HG03520 (cell line): ENCODE data around the gene OOSP4A.
"Not testable (repeated sequence)": the region's sequence is repeated elsewhere in the genome, so short reads cannot be mapped to it uniquely, and the experiment has no call there.

Experiments used
- ATAC-seq: cut with Tn5 transposase; IDR thresholded peaks from one replicate; pipeline ENCODE4 v1.9.1; 2021; ENCODE audit warnings: mild to moderate bottlenecking, moderate library complexity; ENCODE audit not compliant: unreplicated experiment

Gene OOSP4A

GRCh38 chr11:59973097-59973496 is 9.3 kb downstream of the OOSP4A start:
- no peak for ATAC-seq

GRCh38 chr11:59981106-59981770 is 17.4 kb downstream of the OOSP4A start:
- no peak for ATAC-seq

- not testable (repeated sequence) for ATAC-seq
Observed at GRCh38 chr11:59982037-59982436, 18.2 kb downstream of the OOSP4A start.

- no peak for ATAC-seq
Observed at GRCh38 chr11:59983212-59983611, 19.4 kb downstream of the OOSP4A start.

- ATAC-seq: no peak
Observed at GRCh38 chr11:59984368-59984767, 20.5 kb downstream of the OOSP4A start.

- ATAC-seq: no peak
Observed at GRCh38 chr11:59990421-59990820, 26.6 kb downstream of the OOSP4A start.

- no peak for ATAC-seq
Observed at GRCh38 chr11:59992425-59992824, 28.6 kb downstream of the OOSP4A start.

- no peak for ATAC-seq
Observed at GRCh38 chr11:59997800-59998199, 34.0 kb downstream of the OOSP4A start.

GRCh38 chr11:59999691-60000090 is 35.9 kb downstream of the OOSP4A start:
- ATAC-seq: no peak

GRCh38 chr11:60003729-60004128 is 39.9 kb downstream of the OOSP4A start:
- no peak for ATAC-seq

GRCh38 chr11:60005360-60005759 is 41.5 kb downstream of the OOSP4A start:
- no peak for ATAC-seq

- ATAC-seq: no peak
Observed at GRCh38 chr11:60016881-60017280, 53.0 kb downstream of the OOSP4A start, which contains the start of gene OOSP4B. OOSP4B (plus strand) TSS chr11:60017181.

- ATAC-seq: no peak
Observed at GRCh38 chr11:60018058-60018457, 54.2 kb downstream of the OOSP4A start.
